ENCODE results near the gene CNKSR2. TPM values are rescaled to one million over a fixed set of nuclear protein-coding genes. Genes with fewer than 3 reads are reported as not detected.

Gene CNKSR2
- total RNA-seq, 1 experiment from 2014 or later: 1.5 TPM

GRCh38 chrX:21590012-21590776 is 216.0 kb downstream of the CNKSR2 start:
- ChIA-PET POLR2A (ENCODE audit: unreplicated experiment) (no interaction called here), CTCF (no interaction called here)
- no peak overlapping the region for H3K4me2 ChIP-seq
- no peaks in the 10 kb centered on the region for H3K9me2 ChIP-seq (ENCODE audit: insufficient read depth)
- no peak overlapping the region for H3K27ac ChIP-seq
- no peaks in the 10 kb centered on the region for H3K27me3 ChIP-seq (ENCODE audit: insufficient read depth, low read depth)
- intact Hi-C loops (cut with micrococcal nuclease; ENCODE audit: unreplicated experiment): no loop called here
- DNase-seq: no peak
- no TSS peak for BruUV-seq (replicated peaks)
- H3K36me3 ChIP-seq (ENCODE audit: low read depth): no peaks in the 10 kb centered on the region
- H4K20me1 ChIP-seq (ENCODE audit: insufficient read depth): no peaks in the 10 kb centered on the region
- no peaks in the 10 kb centered on the region for H3K4me1 ChIP-seq (replicated peaks; ENCODE audit: insufficient read depth)
- H3F3A ChIP-seq (ENCODE audit: insufficient read depth, low read depth): no peaks in the 10 kb centered on the region
- no peak for TF ChIP-seq EZH2 (IDR thresholded peaks at IDR 0.05; ENCODE audit: low read depth)
- TF ChIP-seq, protein P1, sequence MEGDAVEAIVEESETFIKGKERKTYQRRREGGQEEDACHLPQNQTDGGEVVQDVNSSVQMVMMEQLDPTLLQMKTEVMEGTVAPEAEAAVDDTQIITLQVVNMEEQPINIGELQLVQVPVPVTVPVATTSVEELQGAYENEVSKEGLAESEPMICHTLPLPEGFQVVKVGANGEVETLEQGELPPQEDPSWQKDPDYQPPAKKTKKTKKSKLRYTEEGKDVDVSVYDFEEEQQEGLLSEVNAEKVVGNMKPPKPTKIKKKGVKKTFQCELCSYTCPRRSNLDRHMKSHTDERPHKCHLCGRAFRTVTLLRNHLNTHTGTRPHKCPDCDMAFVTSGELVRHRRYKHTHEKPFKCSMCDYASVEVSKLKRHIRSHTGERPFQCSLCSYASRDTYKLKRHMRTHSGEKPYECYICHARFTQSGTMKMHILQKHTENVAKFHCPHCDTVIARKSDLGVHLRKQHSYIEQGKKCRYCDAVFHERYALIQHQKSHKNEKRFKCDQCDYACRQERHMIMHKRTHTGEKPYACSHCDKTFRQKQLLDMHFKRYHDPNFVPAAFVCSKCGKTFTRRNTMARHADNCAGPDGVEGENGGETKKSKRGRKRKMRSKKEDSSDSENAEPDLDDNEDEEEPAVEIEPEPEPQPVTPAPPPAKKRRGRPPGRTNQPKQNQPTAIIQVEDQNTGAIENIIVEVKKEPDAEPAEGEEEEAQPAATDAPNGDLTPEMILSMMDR (conservative IDR thresholded peaks at IDR 0.05): no peak
- H2AFZ ChIP-seq: no peak overlapping the region
- no peaks in the 10 kb centered on the region for H3K9me3 ChIP-seq (ENCODE audit: insufficient read depth, low read depth)
- H3K4me3 ChIP-seq: no peak overlapping the region
- H3K79me2 ChIP-seq (ENCODE audit: low read depth): no peaks in the 10 kb centered on the region

DNA sequence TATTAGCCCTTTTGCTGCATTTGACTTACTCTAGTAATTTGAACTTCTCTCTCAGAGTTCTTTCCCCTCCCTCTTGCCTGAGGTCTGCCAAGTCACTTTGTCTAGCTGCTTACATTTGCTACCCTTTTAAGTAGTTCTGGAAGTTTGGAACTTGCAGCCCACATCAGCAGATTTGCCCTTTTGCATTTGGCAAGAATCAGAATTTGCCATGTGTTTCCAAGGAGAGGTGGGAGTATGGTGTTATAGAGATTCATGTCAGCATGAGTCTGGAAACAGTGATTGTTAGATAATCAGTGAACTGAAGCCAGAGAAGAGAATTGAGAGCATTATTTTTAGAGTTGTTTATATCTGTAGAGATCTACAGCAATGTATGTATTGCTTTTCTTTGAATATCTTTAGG is 231.8 kb downstream of the CNKSR2 start:
- no peaks in the 10 kb centered on the region for H3K9me3 ChIP-seq (ENCODE audit: insufficient read depth, low read depth)

GRCh38 chrX:21610168-21610567 is 235.9 kb downstream of the CNKSR2 start:
- CTCF ChIA-PET: no interaction called here
- no peaks in the 10 kb centered on the region for H3F3A ChIP-seq (ENCODE audit: insufficient read depth, low read depth)
- no peak overlapping the region for H3K4me3 ChIP-seq
- no peaks in the 10 kb centered on the region for H4K20me1 ChIP-seq (ENCODE audit: insufficient read depth)
- no peaks in the 10 kb centered on the region for H3K4me1 ChIP-seq (replicated peaks; ENCODE audit: insufficient read depth)
- no peaks in the 10 kb centered on the region for H3K27me3 ChIP-seq (ENCODE audit: insufficient read depth, low read depth)
- no peak for DNase-seq
- no peaks in the 10 kb centered on the region for H3K9me2 ChIP-seq (ENCODE audit: insufficient read depth)
- H2AFZ ChIP-seq: no peak overlapping the region
- TF ChIP-seq EZH2 (IDR thresholded peaks at IDR 0.05; ENCODE audit: low read depth): no peak
- TF ChIP-seq, protein P1 (conservative IDR thresholded peaks at IDR 0.05): no peak
- POLR2A ChIA-PET (ENCODE audit: unreplicated experiment): no interaction called here
- no peaks in the 10 kb centered on the region for H3K9me3 ChIP-seq (ENCODE audit: insufficient read depth, low read depth)
- no peak overlapping the region for H3K27ac ChIP-seq
- no peaks in the 10 kb centered on the region for H3K36me3 ChIP-seq (ENCODE audit: low read depth)
- H3K4me2 ChIP-seq: no peak overlapping the region
- no peaks in the 10 kb centered on the region for H3K79me2 ChIP-seq (ENCODE audit: low read depth)
- no TSS peak for BruUV-seq (replicated peaks)
- intact Hi-C loops (cut with micrococcal nuclease; ENCODE audit: unreplicated experiment): no loop called here

More for the DNA sequence above, 231.8 kb downstream of the CNKSR2 start:
- no peak for DNase-seq
- intact Hi-C loops (cut with micrococcal nuclease; ENCODE audit: unreplicated experiment): no loop called here
- Histone ChIP-seq H3K4me3 (no peak overlapping the region), H3K36me3 (ENCODE audit: low read depth) (no peaks in the 10 kb centered on the region), H3K27me3 (ENCODE audit: insufficient read depth, low read depth) (no peaks in the 10 kb centered on the region), H4K20me1 (ENCODE audit: insufficient read depth) (no peaks in the 10 kb centered on the region), H3F3A (ENCODE audit: insufficient read depth, low read depth) (no peaks in the 10 kb centered on the region), H3K79me2 (ENCODE audit: low read depth) (no peaks in the 10 kb centered on the region), H2AFZ (no peak overlapping the region), H3K9me2 (ENCODE audit: insufficient read depth) (no peaks in the 10 kb centered on the region), H3K27ac (no peak overlapping the region), H3K4me1 (replicated peaks; ENCODE audit: insufficient read depth) (no peaks in the 10 kb centered on the region), H3K4me2 (no peak overlapping the region)
- ChIA-PET POLR2A (ENCODE audit: unreplicated experiment) (interaction anchor here (0.6 kb wide), 1 partner anchor 26 kb away, joined by 3 read pairs; no protein-coding TSS in a partner anchor), CTCF (no interaction called here)
- no peak for TF ChIP-seq EZH2 (IDR thresholded peaks at IDR 0.05; ENCODE audit: low read depth)
- TF ChIP-seq, protein P1 (conservative IDR thresholded peaks at IDR 0.05): no peak
- BruUV-seq (replicated peaks): no TSS peak
